Adrenal gland (tissue), 19 donors: ENCODE results near the gene ZNF77. TPM values are rescaled to one million over a fixed set of nuclear protein-coding genes. Genes with fewer than 3 reads are reported as not detected.
"Not testable (repeated sequence)": the region's sequence is repeated elsewhere in the genome, so short reads cannot be mapped to it uniquely, and the experiment has no call there.

Experiments
- DNase-seq, 7 donors: peaks; one replicate each; pipeline ENCODE4 v3.0.0-alpha.2; 2019 to 2020
- H3K27ac ChIP-seq, 5 donors: fragments of 200-600 bp; sonication (generic) in 4 of 5; 1 replicate in 3 of 5; 2 replicates in 2 of 5; pipeline versions ENCODE4 v1.5.1 to v1.8.0; 2016 to 2020; ENCODE audit warnings: mild to moderate bottlenecking in 1 of 5
- H3K27me3 ChIP-seq: fragments of 200-600 bp; 2 replicates; pipeline ENCODE4 v1.8.0; 2021
- H3K36me3 ChIP-seq, 2 donors: fragments of 200-600 bp; replicated peaks in 1 of 2; 1 replicate in 1 of 2; 2 replicates in 1 of 2; pipeline versions ENCODE4 v1.5.1 to v1.8.0; 2018 to 2022
- H3K4me1 ChIP-seq, 2 donors: fragments of 200-600 bp; replicated peaks in 1 of 2; 1 replicate in 1 of 2; 2 replicates in 1 of 2; pipeline versions ENCODE4 v1.5.1 to v1.8.0; 2018 to 2021
- H3K4me3 ChIP-seq, 4 donors: fragments of 200-600 bp; sonication (generic) in 3 of 4; one replicate each; pipeline ENCODE4 v1.5.1; 2016 to 2018
- H3K9me3 ChIP-seq, 3 donors: fragments of 200-600 bp; sonication (generic) in 1 of 3; replicated peaks in 1 of 3; 1 replicate in 2 of 3; 2 replicates in 1 of 3; pipeline versions ENCODE4 v1.5.1 to v1.8.0; 2016 to 2021
- POLR2A ChIP-seq, 2 donors: fragments of 450-650 bp; IDR thresholded peaks; one replicate each; pipeline ENCODE4 v1.6.1; 2017; ENCODE audit warnings: antibody characterized with exemption in 2 of 2, mild to moderate bottlenecking in 2 of 2, moderate library complexity in 1 of 2
- WGBS, 4 donors: extraction: QIAGEN DNeasy Blood & Tissue Kit in 2 of 4; methylation state at CpG; one replicate each; pipeline versions ENCODE4 v1.1.5 to v1.1.7; 2013 to 2017; 5-methylcytosine and 5-hydroxymethylcytosine counted together
- intact Hi-C, 2 donors: fragments of 100-400 bp; cut with DNase I; formaldehyde crosslinking; loops; one replicate each; pipeline versions ENCODE4 v1.14.1 to v1.15.0; 2022 to 2023
- long read RNA-seq, 10 donors: library from polyadenylated mRNA in 3 of 10; unstranded in 2 of 10; stranded (forward) in 1 of 10; transcript quantifications; one replicate each; pipeline ENCODE4 v2.0.0 and lab custom pipeline, GENCODE V29; 2021 to 2026
- polyA plus RNA-seq, 3 donors: library from polyadenylated mRNA; stranded (reverse); fragments of 200-250 nt in 2 of 3; fragments of 350-450 nt in 1 of 3; fragmentation: Illumina TruSeq in 1 of 3; extraction: RNeasy Lipid Tissue Mini Kit (QIAGEN cat#74804) in 1 of 3; gene quantifications; one replicate each; pipeline ENCODE4 v1.2.3, GENCODE V29; 2013 to 2014
- total RNA-seq, 9 donors: library from RNA; depleted of rRNA in 4 of 9; stranded (reverse); fragments of >200 nt in 4 of 9; fragments of 120-200 nt in 1 of 9; fragmentation: NEBNext Ultra II Directional in 1 of 9; extraction: Animal tissue kit (Norgen Biotek cat#: 25700) in 1 of 9; gene quantifications; one replicate each; pipeline versions ENCODE4 v1.1.0 to v1.2.4, GENCODE V29; 2013 to 2023
- TF ChIP-seq, protein P1 (sequence below), 6 experiments: fragments of 450-650 bp in 4 of 6; fragments of 200-600 bp in 2 of 6; sonication (generic) in 1 of 6; IDR thresholded peaks; 1 replicate in 5 of 6; 2 replicates in 1 of 6; pipeline versions ENCODE4 v1.5.1 to v1.8.0; 2016 to 2021; ENCODE audit warnings: antibody characterized with exemption in 6 of 6, mild to moderate bottlenecking in 2 of 6, moderate library complexity in 1 of 6
- donor health status: healthy with polysubstance abuse.
- donor health status: Bipolar disorder and iron deficiency.
- donor health status: DM: yes; HTN: yes; CAD: no.
- donor health status: DM: no; HTN: no; CAD: no.
- donor health status: DM: no; HTN: no; CAD: no.
- donor health status: DM: yes; HTN: yes; CAD: no.

Gene ZNF77
- total RNA-seq, result 10 to 100 TPM in 1 of 9 donors, 1 to 10 TPM in 8; 1.1 to 10.6 (median 3.9) TPM
- polyA plus RNA-seq, result 1 to 10 TPM; 2.9 to 3.2 (median 3.1) TPM
- long read RNA-seq, donor 1, partial matches to known transcripts, result 0 of 1 reads
- long read RNA-seq, donor 1, other reads (novel, unspliced or antisense), result 0 of 1 reads
- long read RNA-seq, donor 2, result 0 reads
- long read RNA-seq, donor 3, transcript ZNF77-201 (4 exons, 2,002 nt), result major isoform, 6 of 6 reads
- long read RNA-seq, donor 3, partial matches to known transcripts, result 0 of 6 reads
- long read RNA-seq, donor 3, other reads (novel, unspliced or antisense), result 0 of 6 reads
- long read RNA-seq, donor 4, partial matches to known transcripts, result 0 of 1 reads
- long read RNA-seq, donor 4, other reads (novel, unspliced or antisense), result 1 of 1 reads
- long read RNA-seq, donor 5, partial matches to known transcripts, result 1 of 10 reads
- long read RNA-seq, donor 5, other reads (novel, unspliced or antisense), result 5 of 10 reads
- long read RNA-seq, donor 6, partial matches to known transcripts, result 0 of 2 reads
- long read RNA-seq, donor 6, other reads (novel, unspliced or antisense), result 1 of 2 reads
- long read RNA-seq, donor 7, partial matches to known transcripts, result 0 of 2 reads
- long read RNA-seq, donor 7, other reads (novel, unspliced or antisense), result 0 of 2 reads
- long read RNA-seq, donor 8, result 0 reads
- long read RNA-seq, donor 9, partial matches to known transcripts, result 0 of 1 reads
- long read RNA-seq, donor 9, other reads (novel, unspliced or antisense), result 0 of 1 reads
- long read RNA-seq, donor 10, result 0 reads

- Histone ChIP-seq H3K27ac (peak within 1 kb of the TSS; percentile 57 to 96 (median 91)), H3K4me1 (peaks cover 15 to 20% of the 10 kb centered on the region in 2 donors), H3K27me3 (no peaks in the 10 kb centered on the region), H3K9me3 (no peaks in the 10 kb centered on the region), H3K36me3 (no peaks in the 10 kb centered on the region), H3K4me3 (peak within 1 kb of the TSS; percentile 59 to 98 (median 86))
- DNase-seq, result peak; percentile 99 to 100 (median 100)
- 1 to 2% (median 1%) methylated on average over 29 to 74 of the region's 74 CpGs for WGBS, 4 donors
- intact Hi-C loops, result loop anchor here (10.0 kb wide), 1 partner anchor 60 kb away; no protein-coding TSS in a partner anchor
- peak in 1 of 2 donors; percentile 43 for TF ChIP-seq POLR2A (IDR thresholded peaks at IDR 0.05)
- TF ChIP-seq, protein P1, sequence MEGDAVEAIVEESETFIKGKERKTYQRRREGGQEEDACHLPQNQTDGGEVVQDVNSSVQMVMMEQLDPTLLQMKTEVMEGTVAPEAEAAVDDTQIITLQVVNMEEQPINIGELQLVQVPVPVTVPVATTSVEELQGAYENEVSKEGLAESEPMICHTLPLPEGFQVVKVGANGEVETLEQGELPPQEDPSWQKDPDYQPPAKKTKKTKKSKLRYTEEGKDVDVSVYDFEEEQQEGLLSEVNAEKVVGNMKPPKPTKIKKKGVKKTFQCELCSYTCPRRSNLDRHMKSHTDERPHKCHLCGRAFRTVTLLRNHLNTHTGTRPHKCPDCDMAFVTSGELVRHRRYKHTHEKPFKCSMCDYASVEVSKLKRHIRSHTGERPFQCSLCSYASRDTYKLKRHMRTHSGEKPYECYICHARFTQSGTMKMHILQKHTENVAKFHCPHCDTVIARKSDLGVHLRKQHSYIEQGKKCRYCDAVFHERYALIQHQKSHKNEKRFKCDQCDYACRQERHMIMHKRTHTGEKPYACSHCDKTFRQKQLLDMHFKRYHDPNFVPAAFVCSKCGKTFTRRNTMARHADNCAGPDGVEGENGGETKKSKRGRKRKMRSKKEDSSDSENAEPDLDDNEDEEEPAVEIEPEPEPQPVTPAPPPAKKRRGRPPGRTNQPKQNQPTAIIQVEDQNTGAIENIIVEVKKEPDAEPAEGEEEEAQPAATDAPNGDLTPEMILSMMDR (IDR thresholded peaks at IDR 0.05), result peak in 4 of 6 experiments; percentile 23 to 35 (median 32)
Observed at GRCh38 chr19:2944775-2945574, at the start of gene ZNF77. ZNF77 (minus strand) TSS chr19:2944971; CDS start chr19:2944840, 131 bp downstream.

GRCh38 chr19:2993579-2993978 is 48.8 kb upstream of the ZNF77 start:
- Histone ChIP-seq H3K4me1 (no peaks in the 10 kb centered on the region), H3K27ac (no peak overlapping the region), H3K27me3 (no peaks in the 10 kb centered on the region), H3K9me3 (no peaks in the 10 kb centered on the region), H3K4me3 (no peak overlapping the region), H3K36me3 (no peaks in the 10 kb centered on the region)
- no peak for TF ChIP-seq POLR2A (IDR thresholded peaks at IDR 0.05)
- TF ChIP-seq, protein P1 (IDR thresholded peaks at IDR 0.05), result no peak
- 68 to 74% (median 69%) methylated on average over 9 of the region's 9 CpGs; no CpG with 5 or more reads in 1 of the 4 donors for WGBS, 4 donors
- intact Hi-C loops, result no loop called here
- no peak for DNase-seq

GRCh38 chr19:2992958-2993357 is 48.2 kb upstream of the ZNF77 start:
- DNase-seq, result no peak
- 68 to 82% (median 78%) methylated on average over 14 of the region's 14 CpGs for WGBS, 4 donors
- Histone ChIP-seq H3K4me3 (no peak overlapping the region), H3K4me1 (no peaks in the 10 kb centered on the region), H3K27me3 (no peaks in the 10 kb centered on the region), H3K9me3 (no peaks in the 10 kb centered on the region), H3K36me3 (no peaks in the 10 kb centered on the region), H3K27ac (no peak overlapping the region)
- no peak for TF ChIP-seq POLR2A (IDR thresholded peaks at IDR 0.05)
- TF ChIP-seq, protein P1 (IDR thresholded peaks at IDR 0.05), result no peak
- intact Hi-C loops, result no loop called here

GRCh38 chr19:2992333-2992732 is 47.6 kb upstream of the ZNF77 start:
- H3K4me1 ChIP-seq, H3K9me3 ChIP-seq, H3K4me3 ChIP-seq, DNase-seq, H3K36me3 ChIP-seq, H3K27ac ChIP-seq, H3K27me3 ChIP-seq, intact Hi-C loops: not testable (repeated sequence)
- WGBS, 4 donors, result 85 to 92% (median 86%) methylated on average over 11 of the region's 11 CpGs
